Naive thymus-derived CD4-positive, alpha-beta T cell (primary cell): Measurements from ENCODE around the gene YKT6. TPM values are rescaled to one million over a fixed set of nuclear protein-coding genes. Genes with fewer than 3 reads are reported as not detected.
A peak's percentile ranks its signal among the peaks of the same experiment; 100 is the strongest.

Experiments used
- ATAC-seq: fragments of 150-1000 bp; cut with Tn5 transposase; 2 replicates; pipeline ENCODE4 v1.10.0; 2021; ENCODE audit warnings: mild to moderate bottlenecking, moderate library complexity
- CTCF ChIA-PET: fragments of 350-600 bp; sonication (Branson Sonifier 250); formaldehyde crosslinking; loops from one replicate; lab custom pipeline; 2021; ENCODE audit warnings: antibody characterized with exemption; lab: Charles Lee
- POLR2A ChIA-PET: fragments of 350-600 bp; sonication (Branson Sonifier 250); formaldehyde crosslinking; loops from one replicate; lab custom pipeline; 2021; ENCODE audit warnings: antibody characterized with exemption, inconsistent platforms; lab: Charles Lee
- DNase-seq, 9 donors: peaks; one replicate each; pipeline versions ENCODE4 v3.0.0 to v3.0.0-alpha.2; 2020 to 2022; ENCODE audit warnings: mixed read lengths in 1 of 9
- H3K27ac ChIP-seq: one replicate; pipeline ENCODE4 v1.7.0; 2013; ENCODE audit warnings: mild to moderate bottlenecking, low read depth, low read length, moderate library complexity
- H3K27me3 ChIP-seq, 2 donors: one replicate each; pipeline ENCODE4 v1.7.0; 2013; ENCODE audit warnings: low read length in 2 of 2, mild to moderate bottlenecking in 2 of 2, moderate library complexity in 2 of 2; ENCODE audit not compliant: control insufficient read depth in 2 of 2, insufficient read depth in 2 of 2
- H3K36me3 ChIP-seq, 3 experiments: 1 replicate in 2 of 3; 2 replicates in 1 of 3; pipeline ENCODE4 v1.7.0; 2013; ENCODE audit warnings: low read length in 3 of 3, mild to moderate bottlenecking in 3 of 3, moderate library complexity in 1 of 3; ENCODE audit not compliant: insufficient read depth in 3 of 3, control insufficient read depth in 2 of 3
- H3K4me1 ChIP-seq, 2 donors: one replicate each; pipeline ENCODE4 v1.7.0; 2013; ENCODE audit warnings: low read length in 2 of 2, mild to moderate bottlenecking in 2 of 2, moderate library complexity in 1 of 2; ENCODE audit not compliant: control insufficient read depth in 2 of 2, insufficient read depth in 2 of 2
- H3K4me3 ChIP-seq: 2 replicates; pipeline ENCODE4 v1.7.0; 2013; ENCODE audit warnings: mild to moderate bottlenecking, low read length
- H3K9me3 ChIP-seq, 3 experiments: 1 replicate in 2 of 3; 2 replicates in 1 of 3; pipeline ENCODE4 v1.7.0; 2013; ENCODE audit warnings: low read length in 3 of 3; ENCODE audit not compliant: control insufficient read depth in 2 of 3
- H3K27ac Mint-ChIP-seq, 9 donors: one replicate each; pipeline ENCODE4 v1.8.0; 2020 to 2022; ENCODE audit warnings: mixed read lengths in 9 of 9, mild to moderate bottlenecking in 8 of 9, moderate library complexity in 5 of 9, inconsistent platforms in 2 of 9
- H3K27me3 Mint-ChIP-seq, 5 donors: one replicate each; pipeline ENCODE4 v1.8.0; 2021 to 2022; ENCODE audit warnings: mixed read lengths in 5 of 5, mild to moderate bottlenecking in 1 of 5
- H3K36me3 Mint-ChIP-seq, 5 donors: one replicate each; pipeline ENCODE4 v1.8.0; 2020 to 2022; ENCODE audit warnings: mixed read lengths in 5 of 5, mild to moderate bottlenecking in 3 of 5, inconsistent platforms in 1 of 5
- H3K4me1 Mint-ChIP-seq, 7 donors: one replicate each; pipeline ENCODE4 v1.8.0; 2020 to 2022; ENCODE audit warnings: mixed read lengths in 7 of 7, mild to moderate bottlenecking in 3 of 7, inconsistent platforms in 1 of 7
- H3K4me3 Mint-ChIP-seq, 10 donors: one replicate each; pipeline ENCODE4 v1.8.0; 2020 to 2022; ENCODE audit warnings: mild to moderate bottlenecking in 10 of 10, mixed read lengths in 10 of 10, moderate library complexity in 6 of 10, inconsistent platforms in 2 of 10
- H3K9me3 Mint-ChIP-seq, 11 donors: one replicate each; pipeline ENCODE4 v1.8.0; 2020 to 2022; ENCODE audit warnings: mixed read lengths in 11 of 11, mild to moderate bottlenecking in 4 of 11, inconsistent platforms in 1 of 11, moderate library complexity in 1 of 11
- intact Hi-C, 2 donors: fragments of 100-400 bp; cut with micrococcal nuclease; formaldehyde crosslinking; loops; one replicate each; pipeline ENCODE4 v1.15.1; 2023
- polyA plus RNA-seq, 2 donors: library from polyadenylated mRNA; unstranded; fragments of 300-500 nt; fragmentation: Illumina TruSeq; gene quantifications; one replicate each; pipeline ENCODE4 v1.2.3, GENCODE V29; 2021
- total RNA-seq, 6 experiments: library from RNA in 5 of 6; stranded (reverse) in 5 of 6; gene quantifications; 1 replicate in 5 of 6; 2 replicates in 1 of 6; pipeline ENCODE4 v1.2.3 and lab custom pipeline; 2021 to 2026

Gene YKT6
- total and polyA plus RNA-seq, 7 experiments from 2014 or later = 32.6 to 80.9 (median 59.9) TPM

DNA sequence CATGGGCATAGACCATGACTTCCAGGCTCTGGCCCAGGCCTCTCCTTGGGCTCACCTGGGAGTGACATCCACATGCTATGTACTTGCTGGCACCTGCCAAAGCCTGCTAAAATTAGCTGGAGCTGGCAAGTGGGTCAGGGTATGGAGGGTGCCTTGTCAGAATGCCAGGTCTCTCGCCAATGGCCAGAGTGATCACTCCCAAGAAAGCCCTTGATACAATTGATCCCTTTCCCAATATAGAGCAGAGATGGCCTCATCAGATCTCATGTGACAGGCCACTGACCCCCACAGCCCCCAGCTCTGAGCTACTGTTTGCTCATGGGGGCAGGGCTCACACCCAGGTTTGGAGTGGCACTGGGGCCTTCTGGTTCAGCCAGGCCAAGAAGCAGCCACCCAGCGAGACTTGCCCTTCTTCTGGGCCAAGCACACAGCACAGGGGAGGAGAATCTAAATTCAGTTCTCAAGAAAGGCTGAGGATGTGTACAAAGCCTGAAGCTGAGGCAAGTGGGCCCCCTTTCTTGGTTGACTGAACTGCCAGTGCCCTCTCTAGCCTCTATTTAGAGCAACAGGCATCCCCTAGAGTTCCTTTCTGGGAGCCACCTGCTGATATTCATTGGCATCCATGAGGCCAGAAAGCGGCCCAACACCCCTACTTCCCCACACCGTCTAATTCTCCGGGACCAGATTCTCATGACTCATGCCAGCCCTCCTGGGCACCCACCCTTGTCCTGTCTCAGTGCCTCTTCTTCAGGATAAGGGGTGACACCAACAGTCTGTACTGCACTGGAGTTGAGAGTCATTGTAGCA, 40.8 kb upstream of the YKT6 start:
- H3K36me3 Mint-ChIP-seq = peaks cover 0 to 3% (median 0%) of the 10 kb centered on the region in 5 donors
- ATAC-seq (no peak), DNase-seq (no peak)
- POLR2A ChIA-PET = no interaction called here
- H3K9me3 ChIP-seq = no peaks in the 10 kb centered on the region
- no peaks in the 10 kb centered on the region for H3K36me3 ChIP-seq
- intact Hi-C loops = no loop called here
- H3K27ac Mint-ChIP-seq = no peak overlapping the region
- peaks cover 0 to 9% (median 0%) of the 10 kb centered on the region in 11 donors for H3K9me3 Mint-ChIP-seq
- CTCF ChIA-PET = no interaction called here
- no peak overlapping the region for H3K4me3 Mint-ChIP-seq
- no peak overlapping the region for H3K27ac ChIP-seq
- H3K27me3 Mint-ChIP-seq = peaks cover 0 to 14% (median 0%) of the 10 kb centered on the region in 5 donors
- no peaks in the 10 kb centered on the region for H3K4me1 Mint-ChIP-seq
- H3K4me3 ChIP-seq = no peak overlapping the region
- H3K27me3 ChIP-seq = no peaks in the 10 kb centered on the region
- H3K4me1 ChIP-seq = no peaks in the 10 kb centered on the region

DNA sequence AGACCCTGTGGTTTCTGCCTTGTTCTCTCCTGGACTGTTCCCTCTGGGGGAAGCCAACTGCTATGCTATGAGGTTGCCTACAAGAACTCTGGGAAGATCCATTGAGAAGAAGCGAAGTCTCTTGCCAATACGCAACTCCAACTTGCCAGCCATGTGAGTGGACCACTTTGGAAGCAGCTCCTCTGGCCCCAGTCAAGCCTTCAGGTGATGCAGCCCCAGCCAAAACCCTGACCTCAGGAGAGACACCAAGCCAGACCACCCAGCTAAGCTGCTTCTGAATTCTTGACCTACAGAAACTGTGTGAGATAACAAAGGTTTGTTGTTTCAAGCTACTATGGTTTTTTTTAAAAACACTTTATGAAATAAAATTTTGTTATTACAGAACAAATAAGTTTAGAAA, 39.4 kb upstream of the YKT6 start:
- Histone ChIP-seq H3K27ac (no peak overlapping the region), H3K9me3 (no peaks in the 10 kb centered on the region), H3K27me3 (no peaks in the 10 kb centered on the region), H3K36me3 (no peaks in the 10 kb centered on the region), H3K4me3 (no peak overlapping the region), H3K4me1 (no peaks in the 10 kb centered on the region)
- DNase-seq (no peak), ATAC-seq (no peak)
- Mint-ChIP-seq H3K4me1 (no peaks in the 10 kb centered on the region), H3K4me3 (no peak overlapping the region), H3K9me3 (peaks cover 0 to 9% (median 0%) of the 10 kb centered on the region in 11 donors), H3K27ac (no peak overlapping the region), H3K27me3 (peaks cover 0 to 14% (median 0%) of the 10 kb centered on the region in 5 donors), H3K36me3 (peaks cover 0 to 3% (median 0%) of the 10 kb centered on the region in 5 donors)
- CTCF ChIA-PET = no interaction called here
- intact Hi-C loops = no loop called here
- POLR2A ChIA-PET = no interaction called here

DNA sequence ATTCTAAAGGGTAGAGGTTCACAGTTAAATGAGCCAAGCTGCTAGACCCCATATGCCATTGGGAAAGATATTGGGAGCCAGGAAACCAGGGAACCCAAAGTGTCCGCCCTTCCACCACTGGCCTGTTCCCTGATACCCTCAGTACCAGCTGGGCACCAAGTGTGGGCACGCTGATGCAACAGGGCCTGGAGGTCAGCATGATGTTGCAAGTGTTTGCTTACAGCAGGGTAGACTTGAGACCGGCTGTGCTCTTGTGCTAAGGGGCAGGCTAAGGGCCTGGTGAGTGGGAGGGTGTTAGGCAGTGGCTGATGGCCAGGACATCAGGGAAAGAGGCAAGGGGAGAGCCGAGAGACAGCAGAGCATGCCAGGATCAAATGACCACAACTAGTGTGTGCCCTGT, 38.6 kb upstream of the YKT6 start:
- Histone ChIP-seq H3K9me3 (no peaks in the 10 kb centered on the region), H3K36me3 (no peaks in the 10 kb centered on the region), H3K27me3 (no peaks in the 10 kb centered on the region), H3K4me3 (no peak overlapping the region), H3K27ac (no peak overlapping the region), H3K4me1 (no peaks in the 10 kb centered on the region)
- ChIA-PET POLR2A (no interaction called here), CTCF (no interaction called here)
- H3K27ac Mint-ChIP-seq = no peak overlapping the region
- ATAC-seq (no peak), DNase-seq (no peak)
- H3K36me3 Mint-ChIP-seq = peaks cover 0 to 3% (median 0%) of the 10 kb centered on the region in 5 donors
- peaks cover 0 to 9% (median 0%) of the 10 kb centered on the region in 11 donors for H3K9me3 Mint-ChIP-seq
- H3K4me3 Mint-ChIP-seq = no peak overlapping the region
- peaks cover 0 to 16% (median 0%) of the 10 kb centered on the region in 5 donors for H3K27me3 Mint-ChIP-seq
- peaks cover 0 to 2% (median 0%) of the 10 kb centered on the region in 7 donors for H3K4me1 Mint-ChIP-seq
- intact Hi-C loops = no loop called here

DNA sequence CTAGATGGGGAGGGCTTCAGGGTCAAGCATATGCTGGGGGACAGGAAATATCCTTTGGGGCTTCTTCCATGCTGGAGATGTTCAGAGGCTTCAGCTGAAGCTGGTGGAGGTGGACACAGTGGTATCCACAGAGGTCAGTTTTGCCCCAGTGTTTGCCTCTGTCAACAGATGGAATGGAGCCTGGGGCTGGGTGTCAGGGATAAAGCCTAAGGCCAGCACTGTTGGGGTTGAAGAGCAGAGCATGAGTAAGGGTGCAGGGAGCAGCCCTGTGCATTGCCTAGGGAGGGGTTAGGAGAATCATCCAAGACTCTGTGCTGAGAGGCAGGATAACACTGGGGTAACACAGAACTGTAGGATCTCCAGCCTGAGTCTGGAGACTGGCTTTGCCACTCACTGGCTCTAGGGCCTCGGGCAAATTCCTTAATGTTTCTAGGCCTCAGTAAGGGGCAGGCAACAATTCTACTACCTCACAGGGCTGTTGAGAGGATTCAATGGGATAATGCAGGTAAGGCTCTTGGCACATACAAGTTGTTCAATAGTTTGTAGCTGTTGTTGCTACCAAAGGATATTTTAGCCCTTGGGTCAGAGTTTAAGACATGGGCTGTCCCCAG, 37.9 kb upstream of the YKT6 start:
- Mint-ChIP-seq H3K27ac (no peak overlapping the region), H3K4me1 (peaks cover 2 to 9% (median 6%) of the 10 kb centered on the region in 7 donors), H3K36me3 (peaks cover 0 to 3% (median 0%) of the 10 kb centered on the region in 5 donors), H3K4me3 (no peak overlapping the region), H3K9me3 (peaks cover 0 to 9% (median 0%) of the 10 kb centered on the region in 11 donors), H3K27me3 (peaks cover 0 to 20% (median 0%) of the 10 kb centered on the region in 5 donors)
- H3K27ac ChIP-seq = no peak overlapping the region
- no peaks in the 10 kb centered on the region for H3K27me3 ChIP-seq
- no peak overlapping the region for H3K4me3 ChIP-seq
- H3K36me3 ChIP-seq = no peaks in the 10 kb centered on the region
- ChIA-PET POLR2A (no interaction called here), CTCF (no interaction called here)
- DNase-seq (no peak), ATAC-seq (no peak)
- no peaks in the 10 kb centered on the region for H3K9me3 ChIP-seq
- H3K4me1 ChIP-seq = no peaks in the 10 kb centered on the region
- intact Hi-C loops = no loop called here

DNA sequence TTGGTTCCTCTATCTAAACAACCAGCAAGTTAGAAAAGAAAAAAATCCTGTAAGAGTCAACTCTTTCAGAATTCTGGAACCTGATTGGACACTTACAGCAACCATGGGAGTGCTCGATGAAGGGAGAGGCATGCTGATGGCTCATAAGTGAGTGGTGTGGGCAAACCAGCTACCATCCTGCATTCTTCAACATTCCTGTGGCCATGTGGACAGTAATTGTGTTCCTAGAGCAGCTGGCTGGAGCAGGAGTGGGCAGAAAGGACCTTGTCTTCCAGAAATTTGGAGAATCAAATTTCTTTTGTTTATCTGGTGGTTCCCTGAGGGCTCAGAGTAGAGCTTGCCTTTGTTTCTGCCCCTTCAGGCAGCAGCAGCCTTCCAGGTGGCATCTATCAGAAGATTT, 37.2 kb upstream of the YKT6 start:
- Mint-ChIP-seq H3K27ac (no peak overlapping the region), H3K27me3 (peaks cover 0 to 20% (median 0%) of the 10 kb centered on the region in 5 donors), H3K9me3 (peaks cover 0 to 9% (median 0%) of the 10 kb centered on the region in 11 donors), H3K4me3 (no peak overlapping the region), H3K36me3 (peaks cover 0 to 3% (median 0%) of the 10 kb centered on the region in 5 donors), H3K4me1 (peaks cover 2 to 11% (median 7%) of the 10 kb centered on the region in 7 donors)
- Histone ChIP-seq H3K4me1 (no peaks in the 10 kb centered on the region), H3K36me3 (no peaks in the 10 kb centered on the region), H3K9me3 (no peaks in the 10 kb centered on the region), H3K4me3 (no peak overlapping the region), H3K27ac (no peak overlapping the region), H3K27me3 (no peaks in the 10 kb centered on the region)
- ATAC-seq (no peak), DNase-seq (no peak)
- ChIA-PET POLR2A (no interaction called here), CTCF (no interaction called here)
- intact Hi-C loops = no loop called here

DNA sequence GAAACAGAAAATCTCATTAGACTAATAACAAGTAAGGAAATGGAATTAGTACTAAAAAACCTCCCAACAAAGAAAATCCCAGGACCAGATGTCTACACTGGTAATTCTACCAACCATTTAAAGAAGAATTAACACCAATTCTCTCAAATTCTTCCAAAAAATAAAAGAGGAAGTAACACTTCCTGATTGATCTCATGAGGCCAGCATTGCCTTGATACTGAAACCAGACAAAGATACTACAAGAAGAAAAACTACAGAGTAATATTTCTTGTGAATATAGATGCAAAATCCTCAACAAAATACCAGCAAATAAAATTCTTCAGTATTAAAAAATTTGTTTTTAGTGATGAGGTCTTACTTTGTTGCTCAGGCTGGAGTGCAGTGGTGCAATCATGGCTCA, 32.9 kb upstream of the YKT6 start:
- ATAC-seq (no peak), DNase-seq (no peak)
- no peaks in the 10 kb centered on the region for H3K36me3 ChIP-seq
- no peaks in the 10 kb centered on the region for H3K27me3 ChIP-seq
- ChIA-PET CTCF (no interaction called here), POLR2A (no interaction called here)
- intact Hi-C loops = no loop called here
- Mint-ChIP-seq H3K36me3 (peaks cover 0 to 3% (median 0%) of the 10 kb centered on the region in 5 donors), H3K27ac (peak overlapping the region in 2 of 9 donors; percentile 32 to 60), H3K27me3 (peaks cover 0 to 27% (median 0%) of the 10 kb centered on the region in 5 donors), H3K9me3 (peaks cover 0 to 18% (median 3%) of the 10 kb centered on the region in 11 donors), H3K4me1 (peaks cover 3 to 12% (median 8%) of the 10 kb centered on the region in 7 donors), H3K4me3 (no peak overlapping the region)
- no peak overlapping the region for H3K27ac ChIP-seq
- H3K4me3 ChIP-seq = no peak overlapping the region
- no peaks in the 10 kb centered on the region for H3K4me1 ChIP-seq
- no peaks in the 10 kb centered on the region for H3K9me3 ChIP-seq
